HepG2 (cell line): ENCODE results near the gene FOXR1. TPM values are rescaled to one million over a fixed set of nuclear protein-coding genes. Genes with fewer than 3 reads are reported as not detected.

Experiments used
- BHLHE40 ChIP-seq: IDR thresholded peaks from 2 replicates; pipeline ENCODE4 v1.6.1; 2011; ENCODE audit warnings: low read length, improper control_type of control experiment
- CBFB ChIP-seq: sonication (generic); formaldehyde crosslinking; IDR thresholded peaks from 2 replicates; pipeline ENCODE4 v1.4.0; 2020; ENCODE audit warnings: missing genetic modification reagents
- CEBPZ ChIP-seq: IDR thresholded peaks from 2 replicates; pipeline ENCODE4 v1.6.1; 2012; ENCODE audit warnings: low read length, improper control_type of control experiment
- DR1 ChIP-seq: sonication (generic); formaldehyde crosslinking; IDR thresholded peaks from 2 replicates; pipeline ENCODE4 v1.8.0; 2021; ENCODE audit warnings: mild to moderate bottlenecking, missing genetic modification reagents, inconsistent platforms
- YY1 ChIP-seq: IDR thresholded peaks from 2 replicates; pipeline ENCODE4 v1.6.1; 2011; ENCODE audit warnings: low read length, low read depth, moderate library complexity, mild to moderate bottlenecking; ENCODE audit not compliant: insufficient read depth, insufficient replicate concordance
- ZBTB39 ChIP-seq: sonication (generic); formaldehyde crosslinking; IDR thresholded peaks from 2 replicates; pipeline ENCODE4 v1.5.0; 2020; ENCODE audit warnings: missing genetic modification reagents
- ZEB1 ChIP-seq: IDR thresholded peaks from 2 replicates; pipeline ENCODE4 v1.6.1; 2012; ENCODE audit warnings: mild to moderate bottlenecking, low read depth, inconsistent platforms; ENCODE audit not compliant: insufficient replicate concordance
- ZFP62 ChIP-seq: sonication (generic); formaldehyde crosslinking; IDR thresholded peaks from 2 replicates; pipeline ENCODE4 v1.4.0; 2020; ENCODE audit warnings: missing genetic modification reagents
- ZNF18 ChIP-seq: sonication (generic); formaldehyde crosslinking; IDR thresholded peaks from 2 replicates; pipeline ENCODE4 v1.8.0; 2022; ENCODE audit warnings: mild to moderate bottlenecking, missing genetic modification reagents; ENCODE audit not compliant: insufficient replicate concordance
- ZNF609 ChIP-seq: sonication (generic); formaldehyde crosslinking; IDR thresholded peaks from 2 replicates; pipeline ENCODE4 v1.4.0; 2020; ENCODE audit warnings: mild to moderate bottlenecking, missing genetic modification reagents, borderline replicate concordance
- ZNF766 ChIP-seq: sonication (generic); formaldehyde crosslinking; IDR thresholded peaks from 2 replicates; pipeline ENCODE4 v1.5.0; 2020; ENCODE audit warnings: missing genetic modification reagents, borderline replicate concordance
- polyA plus RNA-seq, 8 experiments: library from polyadenylated mRNA; depleted of rRNA in 3 of 8; stranded (reverse) in 7 of 8; unstranded in 1 of 8; fragments of >200 nt; fragmentation: Illumina TruSeq in 4 of 8; extraction: Trizol in 4 of 8; gene quantifications; 2 replicates each; pipeline versions ENCODE4 v1.2.1 to v1.2.3, GENCODE V29; 2011 to 2016; ENCODE audit warnings: low read depth in 4 of 8, missing spikeins in 1 of 8, mixed read lengths in 1 of 8; ENCODE audit not compliant: insufficient read depth in 1 of 8
- total RNA-seq, 5 experiments: library from RNA; depleted of rRNA; stranded (reverse); fragments of >200 nt; fragmentation: Illumina TruSeq; extraction: Trizol; gene quantifications; 2 replicates each; pipeline ENCODE4 v1.2.3, GENCODE V29; 2016; ENCODE audit warnings: low read depth in 1 of 5
- TF ChIP-seq, protein P1 (sequence below): sonication (generic); formaldehyde crosslinking; IDR thresholded peaks from 2 replicates; pipeline ENCODE4 v1.4.0; 2020; ENCODE audit warnings: missing genetic modification reagents
- TF ChIP-seq, protein P2 (sequence below): sonication (generic); formaldehyde crosslinking; IDR thresholded peaks from 2 replicates; pipeline ENCODE4 v1.5.0; 2020; ENCODE audit warnings: missing genetic modification reagents

FOXR1 gene
- total and polyA plus RNA-seq, 2 of the 13 experiments (the other 11 are each of a cell fraction or from before 2014, with no cell fraction given), result not detected

GRCh38 chr11:119029340-119030028, 57.9 kb downstream of the FOXR1 start (continued):
- TF ChIP-seq YY1 (no peak), CEBPZ (no peak), DR1 (peak; percentile 93), ZEB1 (no peak), CBFB (CRISPR knock-in tag) (no peak), BHLHE40 (no peak), ZNF18 (no peak), ZNF766 (no peak), ZBTB39 (CRISPR knock-in tag) (no peak), ZFP62 (CRISPR knock-in tag) (no peak), ZNF609 (CRISPR knock-in tag) (peak; percentile 38; the same call in 1 of the 2 replicates)
- TF ChIP-seq, protein P1, sequence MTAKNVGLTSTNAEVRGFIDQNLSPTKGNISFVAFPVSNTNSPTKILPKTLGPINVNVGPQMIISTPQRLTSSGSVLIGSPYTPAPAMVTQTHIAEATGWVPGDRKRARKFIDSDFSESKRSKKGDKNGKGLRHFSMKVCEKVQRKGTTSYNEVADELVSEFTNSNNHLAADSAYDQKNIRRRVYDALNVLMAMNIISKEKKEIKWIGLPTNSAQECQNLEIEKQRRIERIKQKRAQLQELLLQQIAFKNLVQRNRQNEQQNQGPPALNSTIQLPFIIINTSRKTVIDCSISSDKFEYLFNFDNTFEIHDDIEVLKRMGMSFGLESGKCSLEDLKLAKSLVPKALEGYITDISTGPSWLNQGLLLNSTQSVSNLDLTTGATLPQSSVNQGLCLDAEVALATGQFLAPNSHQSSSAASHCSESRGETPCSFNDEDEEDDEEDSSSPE (CRISPR knock-in tag), result peak; percentile 82
- TF ChIP-seq, protein P2, sequence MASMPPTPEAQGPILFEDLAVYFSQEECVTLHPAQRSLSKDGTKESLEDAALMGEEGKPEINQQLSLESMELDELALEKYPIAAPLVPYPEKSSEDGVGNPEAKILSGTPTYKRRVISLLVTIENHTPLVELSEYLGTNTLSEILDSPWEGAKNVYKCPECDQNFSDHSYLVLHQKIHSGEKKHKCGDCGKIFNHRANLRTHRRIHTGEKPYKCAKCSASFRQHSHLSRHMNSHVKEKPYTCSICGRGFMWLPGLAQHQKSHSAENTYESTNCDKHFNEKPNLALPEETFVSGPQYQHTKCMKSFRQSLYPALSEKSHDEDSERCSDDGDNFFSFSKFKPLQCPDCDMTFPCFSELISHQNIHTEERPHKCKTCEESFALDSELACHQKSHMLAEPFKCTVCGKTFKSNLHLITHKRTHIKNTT (CRISPR knock-in tag), result no peak
